H54 (cell line): ENCODE results near the gene STK11.

Source experiments
- DNase-seq: peaks from one replicate; pipeline ENCODE4 v3.0.0; 2011; ENCODE audit warnings: low spot score, mixed read lengths; ENCODE audit not compliant: insufficient read length
- FAIRE-seq: peaks from 3 replicates; lab custom pipeline; 2011; peaks lifted over from hg19 to GRCh38; lab: Jason Lieb, UNC
- POLR2A ChIP-seq: IDR thresholded peaks from 2 replicates; pipeline ENCODE4 v1.6.1; 2011; ENCODE audit warnings: low read depth, mild to moderate bottlenecking, low read length

STK11 gene

GRCh38 chr19:1222394-1222793 lies 16.8 kb downstream of the STK11 start:
- no peak for DNase-seq
- TF ChIP-seq POLR2A = no peak
- FAIRE-seq = no peak

GRCh38 chr19:1223018-1223855 lies 17.7 kb downstream of the STK11 start:
- FAIRE-seq = no peak
- TF ChIP-seq POLR2A = no peak
- DNase-seq = no peak

GRCh38 chr19:1224047-1224825 lies 18.7 kb downstream of the STK11 start:
- no peak for TF ChIP-seq POLR2A
- no peak for DNase-seq
- FAIRE-seq = no peak

GRCh38 chr19:1224847-1225246 lies 19.3 kb downstream of the STK11 start:
- FAIRE-seq (no peak), DNase-seq (no peak)
- TF ChIP-seq POLR2A = no peak

GRCh38 chr19:1225440-1226226 lies 20.1 kb downstream of the STK11 start:
- DNase-seq (no peak), FAIRE-seq (no peak)
- TF ChIP-seq POLR2A = no peak

- no peak for DNase-seq
- no peak for TF ChIP-seq POLR2A
- FAIRE-seq = no peak
Observed at GRCh38 chr19:1226227-1226518, 20.6 kb downstream of the STK11 start.

- no peak for TF ChIP-seq POLR2A
- no peak for FAIRE-seq
- DNase-seq = no peak
Observed at GRCh38 chr19:1226522-1227303, 21.1 kb downstream of the STK11 start.

- no peak for TF ChIP-seq POLR2A
- FAIRE-seq (no peak), DNase-seq (no peak)
Observed at GRCh38 chr19:1227304-1228054, 21.9 kb downstream of the STK11 start.

GRCh38 chr19:1228161-1228957 lies 22.8 kb downstream of the STK11 start:
- DNase-seq (no peak), FAIRE-seq (no peak)
- TF ChIP-seq POLR2A = no peak

GRCh38 chr19:1229056-1229923 lies 23.7 kb downstream of the STK11 start:
- FAIRE-seq = no peak
- TF ChIP-seq POLR2A = no peak
- DNase-seq = no peak
